Endothelial cell of umbilical vein (primary cell): ENCODE measurements around the gene DUS2. TPM values are rescaled to one million over a fixed set of nuclear protein-coding genes. Genes with fewer than 3 reads are reported as not detected.

Source experiments
- BruUV-seq: library from RNA; stranded (reverse); fragments of 400-500 nt; replicated peaks from 2 replicates; lab custom pipeline; 2021; lab: Mats Ljungman, UMichigan
- CTCF ChIA-PET: fragments of 300-600, 350-600 bp; sonication (Branson Sonifier 250); formaldehyde crosslinking; loops from one replicate; lab custom pipeline; 2021; ENCODE audit warnings: antibody characterized with exemption, inconsistent platforms; lab: Charles Lee
- POLR2A ChIA-PET: fragments of 300-600, 350-600 bp; sonication (Branson Sonifier 250); formaldehyde crosslinking; loops from one replicate; lab custom pipeline; 2021; ENCODE audit warnings: antibody characterized with exemption, inconsistent platforms; lab: Charles Lee
- DNase-seq: peaks from one replicate; pipeline ENCODE4 v3.0.0-alpha.2; 2011; ENCODE audit warnings: low read depth, low spot score
- FAIRE-seq: peaks from 2 replicates; lab custom pipeline; 2011; peaks lifted over from hg19 to GRCh38; lab: Jason Lieb, UNC
- H2AFZ ChIP-seq: 2 replicates; pipeline ENCODE4 v1.6.0; 2012; ENCODE audit warnings: low read depth, low read length, control low read depth, inconsistent platforms
- H3K27ac ChIP-seq: 2 replicates; pipeline ENCODE4 v1.5.1; 2011; ENCODE audit warnings: low read depth, mild to moderate bottlenecking, control low read depth, low read length, moderate library complexity; ENCODE audit not compliant: insufficient read depth
- H3K27me3 ChIP-seq, 2 experiments: 2 replicates each; pipeline versions ENCODE4 v1.6.0 to v1.6.1; 2011; ENCODE audit warnings: low read length in 2 of 2, mixed read lengths in 1 of 2; ENCODE audit not compliant: control insufficient read depth in 2 of 2, insufficient read depth in 2 of 2
- H3K36me3 ChIP-seq, 2 experiments: 2 replicates in 1 of 2; 3 replicates in 1 of 2; pipeline ENCODE4 v1.5.1; 2011; ENCODE audit warnings: low read length in 2 of 2, mild to moderate bottlenecking in 1 of 2, moderate library complexity in 1 of 2; ENCODE audit not compliant: control insufficient read depth in 2 of 2, insufficient read depth in 2 of 2; ENCODE audit errors: extremely low read depth in 1 of 2
- H3K4me1 ChIP-seq: 3 replicates; pipeline ENCODE4 v1.5.1; 2011; ENCODE audit warnings: mild to moderate bottlenecking, low read length; ENCODE audit not compliant: control insufficient read depth, insufficient read depth; ENCODE audit errors: extremely low read depth
- H3K4me2 ChIP-seq: 2 replicates; pipeline ENCODE4 v1.6.1; 2011; ENCODE audit warnings: low read length, control low read depth, mixed read lengths; ENCODE audit not compliant: insufficient read depth
- H3K4me3 ChIP-seq, 3 experiments: fragments of 200-600 bp in 1 of 3; sonication (generic), shearing (Covaris generic) in 1 of 3; replicated peaks in 1 of 3; 2 replicates each; pipeline ENCODE4 v1.5.1; 2011 to 2016; ENCODE audit warnings: control low read depth in 3 of 3, low read length in 3 of 3, mild to moderate bottlenecking in 2 of 3, inconsistent platforms in 1 of 3, low read depth in 1 of 3, moderate library complexity in 1 of 3; ENCODE audit not compliant: insufficient read depth in 1 of 3
- H3K79me2 ChIP-seq: 2 replicates; pipeline ENCODE4 v1.6.0; 2012; ENCODE audit warnings: low read length, inconsistent platforms; ENCODE audit not compliant: control insufficient read depth, insufficient read depth
- H3K9ac ChIP-seq: replicated peaks from 2 replicates; pipeline ENCODE3; 2011; ENCODE audit warnings: low read length, control low read depth; ENCODE audit not compliant: insufficient read depth; ENCODE audit errors: extremely low read depth
- H3K9me1 ChIP-seq: replicated peaks from 3 replicates; pipeline ENCODE4 v1.6.0; 2011; ENCODE audit warnings: mild to moderate bottlenecking, low read length; ENCODE audit not compliant: control insufficient read depth, insufficient read depth; ENCODE audit errors: extremely low read depth
- H3K9me3 ChIP-seq: replicated peaks from 2 replicates; pipeline ENCODE4 v1.5.1; 2012; ENCODE audit warnings: low read length, inconsistent platforms; ENCODE audit not compliant: control insufficient read depth, insufficient read depth
- H4K20me1 ChIP-seq: replicated peaks from 2 replicates; pipeline ENCODE3; 2011; ENCODE audit warnings: mild to moderate bottlenecking, low read length; ENCODE audit not compliant: control insufficient read depth, insufficient read depth; ENCODE audit errors: extremely low read depth
- EZH2 ChIP-seq: IDR thresholded peaks from 2 replicates; pipeline ENCODE4 v1.6.1; 2012; ENCODE audit warnings: borderline replicate concordance, low read depth, mild to moderate bottlenecking, moderate library complexity, low read length, inconsistent platforms; ENCODE audit not compliant: severe bottlenecking
- FOS ChIP-seq: IDR thresholded peaks from 2 replicates; pipeline ENCODE4 v1.6.1; 2011; ENCODE audit warnings: mild to moderate bottlenecking, low read length, moderate library complexity, borderline replicate concordance; ENCODE audit not compliant: insufficient read depth
- GATA2 ChIP-seq: IDR thresholded peaks from 2 replicates; pipeline ENCODE4 v1.7.0; 2011; ENCODE audit warnings: low read depth, mild to moderate bottlenecking, moderate library complexity, mixed read lengths, low read length; ENCODE audit not compliant: insufficient read length, insufficient read depth
- JUN ChIP-seq: IDR thresholded peaks from 2 replicates; pipeline ENCODE4 v1.6.1; 2011; ENCODE audit warnings: borderline replicate concordance, low read depth; ENCODE audit not compliant: insufficient read length, insufficient read depth
- MYC ChIP-seq: IDR thresholded peaks from one replicate; pipeline ENCODE4 v1.6.1; 2011; ENCODE audit warnings: mild to moderate bottlenecking, low read depth, low read length
- POLR2A ChIP-seq: IDR thresholded peaks from 2 replicates; pipeline ENCODE4 v1.6.1; 2012; ENCODE audit warnings: low read depth, mild to moderate bottlenecking, control low read depth, low read length
- POLR2AphosphoS5 ChIP-seq: IDR thresholded peaks from 2 replicates; pipeline ENCODE4 v1.6.1; 2012; ENCODE audit warnings: low read depth, mild to moderate bottlenecking, control low read depth, low read length, moderate library complexity; ENCODE audit not compliant: insufficient read depth
- dilution Hi-C: fragments of 300-500 bp; cut with MboI; formaldehyde crosslinking; loops from one replicate; pipeline ENCODE4 v1.15.0; 2019; ENCODE audit warnings: low sequenced_read_pairs; ENCODE audit not compliant: extremely low pct_ligation_motif_present
- intact Hi-C: fragments of 100-400 bp; cut with micrococcal nuclease; formaldehyde crosslinking; loops from one replicate; pipeline ENCODE4 v1.10.0; 2022
- polyA plus RNA-seq, 4 experiments: library from polyadenylated mRNA; depleted of rRNA in 3 of 4; stranded (reverse) in 3 of 4; unstranded in 1 of 4; fragments of >200 nt; gene quantifications; 2 replicates each; pipeline versions ENCODE4 v1.2.1 to v1.2.3, GENCODE V29; 2011 to 2012; ENCODE audit warnings: missing spikeins in 1 of 4
- total RNA-seq: library from RNA; stranded (reverse); gene quantifications from 2 replicates; pipeline ENCODE4 v1.2.3, GENCODE V29; 2021
- TF ChIP-seq, protein P1 (sequence below): IDR thresholded peaks from 2 replicates; pipeline ENCODE4 v1.6.1; 2011; ENCODE audit not compliant: insufficient read depth, insufficient read length
- TF ChIP-seq, protein P2 (sequence below), 2 donors: IDR thresholded peaks; 1 replicate in 1 of 2; 2 replicates in 1 of 2; pipeline ENCODE4 v1.5.1; 2011; ENCODE audit warnings: low read length in 2 of 2, mild to moderate bottlenecking in 2 of 2, moderate library complexity in 2 of 2, control low read depth in 1 of 2, inconsistent platforms in 1 of 2, low read depth in 1 of 2; ENCODE audit not compliant: insufficient read depth in 1 of 2; ENCODE audit errors: extremely low read depth in 1 of 2

DUS2 gene
- total and polyA plus RNA-seq, 2 donors (not counting 3 experiments of a cell fraction or from before 2014, with no cell fraction given): 16.4 to 21.7 TPM

DNA sequence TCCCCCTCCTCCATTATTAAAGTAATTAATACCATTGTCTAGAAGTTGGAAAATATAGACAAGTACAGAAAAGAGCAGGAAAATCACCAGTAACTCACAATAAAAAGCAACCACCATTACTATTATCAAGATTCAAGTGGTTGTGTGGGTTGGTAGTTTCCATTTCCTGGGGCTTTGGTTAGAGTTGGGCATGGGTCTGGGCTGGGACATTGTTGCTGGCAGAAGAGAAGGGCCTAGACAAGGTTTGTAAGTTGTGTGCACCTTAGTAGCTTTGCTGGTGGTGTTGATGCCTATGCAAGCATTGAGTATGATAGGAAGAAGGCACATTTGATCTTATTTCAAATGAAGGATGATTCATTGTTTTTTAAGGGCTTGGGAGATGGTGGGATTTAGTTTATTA lies 36.7 kb downstream of the DUS2 start:
- Histone ChIP-seq H2AFZ (no peak overlapping the region), H3K4me3 (no peak overlapping the region), H4K20me1 (no peaks in the 10 kb centered on the region), H3K4me1 (peaks cover 18% of the 10 kb centered on the region), H3K79me2 (no peaks in the 10 kb centered on the region), H3K36me3 (peaks cover 2 to 5% of the 10 kb centered on the region in 2 experiments), H3K9me1 (no peaks in the 10 kb centered on the region), H3K27ac (no peak overlapping the region), H3K27me3 (no peaks in the 10 kb centered on the region), H3K9ac (no peak overlapping the region), H3K9me3 (no peaks in the 10 kb centered on the region), H3K4me2 (no peak overlapping the region)
- no TSS peak for BruUV-seq
- ChIA-PET CTCF (interaction anchor here (1.0 to 2.2 kb wide), 3 partner anchors 12 to 25 kb away, joined by 3 to 10 read pairs (median 4); partner anchors contain the start of gene NFATC3), POLR2A (no interaction called here)
- dilution Hi-C loops: no loop called here
- no peak for TF ChIP-seq POLR2AphosphoS5
- TF ChIP-seq GATA2: no peak
- no peak for TF ChIP-seq MYC
- TF ChIP-seq, protein P1, sequence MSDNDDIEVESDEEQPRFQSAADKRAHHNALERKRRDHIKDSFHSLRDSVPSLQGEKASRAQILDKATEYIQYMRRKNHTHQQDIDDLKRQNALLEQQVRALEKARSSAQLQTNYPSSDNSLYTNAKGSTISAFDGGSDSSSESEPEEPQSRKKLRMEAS: no peak
- TF ChIP-seq EZH2: no peak
- TF ChIP-seq FOS: no peak
- no peak for TF ChIP-seq POLR2A
- TF ChIP-seq, protein P2, sequence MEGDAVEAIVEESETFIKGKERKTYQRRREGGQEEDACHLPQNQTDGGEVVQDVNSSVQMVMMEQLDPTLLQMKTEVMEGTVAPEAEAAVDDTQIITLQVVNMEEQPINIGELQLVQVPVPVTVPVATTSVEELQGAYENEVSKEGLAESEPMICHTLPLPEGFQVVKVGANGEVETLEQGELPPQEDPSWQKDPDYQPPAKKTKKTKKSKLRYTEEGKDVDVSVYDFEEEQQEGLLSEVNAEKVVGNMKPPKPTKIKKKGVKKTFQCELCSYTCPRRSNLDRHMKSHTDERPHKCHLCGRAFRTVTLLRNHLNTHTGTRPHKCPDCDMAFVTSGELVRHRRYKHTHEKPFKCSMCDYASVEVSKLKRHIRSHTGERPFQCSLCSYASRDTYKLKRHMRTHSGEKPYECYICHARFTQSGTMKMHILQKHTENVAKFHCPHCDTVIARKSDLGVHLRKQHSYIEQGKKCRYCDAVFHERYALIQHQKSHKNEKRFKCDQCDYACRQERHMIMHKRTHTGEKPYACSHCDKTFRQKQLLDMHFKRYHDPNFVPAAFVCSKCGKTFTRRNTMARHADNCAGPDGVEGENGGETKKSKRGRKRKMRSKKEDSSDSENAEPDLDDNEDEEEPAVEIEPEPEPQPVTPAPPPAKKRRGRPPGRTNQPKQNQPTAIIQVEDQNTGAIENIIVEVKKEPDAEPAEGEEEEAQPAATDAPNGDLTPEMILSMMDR (IDR thresholded peaks at IDR 0.05; ENCODE audit: extremely low read depth in 1 of 2, insufficient read depth in 1 of 2, low read depth in 1 of 2, low read length in 2 of 2): no peak
- no peak for TF ChIP-seq JUN
- intact Hi-C loops: loop anchor here (5.0 kb wide), 1 partner anchor 178 kb away; the partner anchor contains the start of gene NRN1L
- FAIRE-seq (no peak), DNase-seq (no peak)
